Bronchial epithelial cell (primary cell): ENCODE data around the gene JCAD. TPM values are rescaled to one million over a fixed set of nuclear protein-coding genes. Genes with fewer than 3 reads are reported as not detected.

Experiments used
- DNase-seq: peaks from one replicate; pipeline ENCODE4 v3.0.0-alpha.2; 2010; ENCODE audit warnings: low read depth
- FAIRE-seq: peaks from 2 replicates; lab custom pipeline; 2011; peaks lifted over from hg19 to GRCh38; lab: Jason Lieb, UNC
- H3K27me3 ChIP-seq: 2 replicates; pipeline ENCODE4 v1.5.1; 2011; ENCODE audit warnings: low read length; ENCODE audit not compliant: control insufficient read depth, insufficient read depth
- H3K36me3 ChIP-seq: 2 replicates; pipeline ENCODE4 v1.5.1; 2011; ENCODE audit warnings: low read length; ENCODE audit not compliant: control insufficient read depth, insufficient read depth
- H3K4me3 ChIP-seq: 2 replicates; pipeline ENCODE4 v1.5.1; 2011; ENCODE audit warnings: mild to moderate bottlenecking, low read depth, low read length, control low read depth
- total RNA-seq: library from RNA; depleted of rRNA; stranded (reverse); fragments of >200 nt; gene quantifications from 2 replicates; pipeline ENCODE4 v1.2.1, GENCODE V29; 2014
- TF ChIP-seq, protein P1 (sequence below): IDR thresholded peaks from 2 replicates; pipeline ENCODE4 v1.5.1; 2011; ENCODE audit warnings: mild to moderate bottlenecking, moderate library complexity, low read length, control low read depth, inconsistent platforms; ENCODE audit not compliant: insufficient read depth, severe bottlenecking

JCAD gene
- total RNA-seq, 1 donor from 2014 or later: under 0.01 TPM

DNA sequence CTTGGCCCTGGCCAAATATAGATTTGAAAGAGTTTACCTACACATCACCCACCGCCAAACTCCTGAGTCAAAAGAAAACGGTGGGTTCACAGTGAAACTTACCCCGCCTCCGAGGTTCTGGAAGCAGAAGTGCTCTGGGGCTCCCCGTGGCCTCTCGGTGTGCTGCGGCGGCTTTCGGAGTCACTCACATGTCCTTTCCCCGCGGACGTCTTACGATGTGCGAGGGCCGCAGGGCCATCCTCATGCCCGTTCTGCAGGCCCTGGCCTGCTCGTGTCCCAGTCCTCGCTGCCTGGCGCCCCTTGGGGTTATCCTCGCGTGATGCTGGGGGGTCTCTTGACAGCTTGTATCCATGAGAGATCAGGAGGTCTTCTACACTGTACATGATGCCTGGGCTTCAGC lies 12.0 kb downstream of the JCAD start:
- TF ChIP-seq, protein P1, sequence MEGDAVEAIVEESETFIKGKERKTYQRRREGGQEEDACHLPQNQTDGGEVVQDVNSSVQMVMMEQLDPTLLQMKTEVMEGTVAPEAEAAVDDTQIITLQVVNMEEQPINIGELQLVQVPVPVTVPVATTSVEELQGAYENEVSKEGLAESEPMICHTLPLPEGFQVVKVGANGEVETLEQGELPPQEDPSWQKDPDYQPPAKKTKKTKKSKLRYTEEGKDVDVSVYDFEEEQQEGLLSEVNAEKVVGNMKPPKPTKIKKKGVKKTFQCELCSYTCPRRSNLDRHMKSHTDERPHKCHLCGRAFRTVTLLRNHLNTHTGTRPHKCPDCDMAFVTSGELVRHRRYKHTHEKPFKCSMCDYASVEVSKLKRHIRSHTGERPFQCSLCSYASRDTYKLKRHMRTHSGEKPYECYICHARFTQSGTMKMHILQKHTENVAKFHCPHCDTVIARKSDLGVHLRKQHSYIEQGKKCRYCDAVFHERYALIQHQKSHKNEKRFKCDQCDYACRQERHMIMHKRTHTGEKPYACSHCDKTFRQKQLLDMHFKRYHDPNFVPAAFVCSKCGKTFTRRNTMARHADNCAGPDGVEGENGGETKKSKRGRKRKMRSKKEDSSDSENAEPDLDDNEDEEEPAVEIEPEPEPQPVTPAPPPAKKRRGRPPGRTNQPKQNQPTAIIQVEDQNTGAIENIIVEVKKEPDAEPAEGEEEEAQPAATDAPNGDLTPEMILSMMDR: no peak
- no peak overlapping the region for H3K4me3 ChIP-seq
- no peak for FAIRE-seq
- no peak for DNase-seq
- no peaks in the 10 kb centered on the region for H3K36me3 ChIP-seq
- peaks cover 5% of the 10 kb centered on the region for H3K27me3 ChIP-seq

DNA sequence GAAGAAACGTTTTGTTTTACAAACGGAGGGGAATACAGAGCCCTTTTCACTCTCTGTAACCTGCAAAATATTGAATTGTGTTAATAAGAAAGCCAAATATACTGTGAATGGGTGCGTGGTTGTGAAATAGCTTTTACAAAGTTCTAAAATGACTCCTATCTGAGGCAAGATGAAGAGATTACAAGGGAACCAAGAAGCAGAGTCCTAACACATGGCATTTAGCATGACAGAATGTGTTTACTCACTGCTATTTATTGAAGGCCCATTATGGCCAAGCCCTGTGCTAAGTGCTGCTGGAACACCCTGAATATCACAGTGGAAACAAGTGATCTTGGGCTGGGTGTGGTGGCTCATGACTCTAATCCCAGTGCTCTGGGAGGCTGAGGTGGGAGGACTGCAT lies 12.9 kb downstream of the JCAD start:
- DNase-seq (no peak), FAIRE-seq (no peak)
- peaks cover 5% of the 10 kb centered on the region for H3K27me3 ChIP-seq
- TF ChIP-seq, protein P1: no peak
- no peaks in the 10 kb centered on the region for H3K36me3 ChIP-seq
- no peak overlapping the region for H3K4me3 ChIP-seq

DNA sequence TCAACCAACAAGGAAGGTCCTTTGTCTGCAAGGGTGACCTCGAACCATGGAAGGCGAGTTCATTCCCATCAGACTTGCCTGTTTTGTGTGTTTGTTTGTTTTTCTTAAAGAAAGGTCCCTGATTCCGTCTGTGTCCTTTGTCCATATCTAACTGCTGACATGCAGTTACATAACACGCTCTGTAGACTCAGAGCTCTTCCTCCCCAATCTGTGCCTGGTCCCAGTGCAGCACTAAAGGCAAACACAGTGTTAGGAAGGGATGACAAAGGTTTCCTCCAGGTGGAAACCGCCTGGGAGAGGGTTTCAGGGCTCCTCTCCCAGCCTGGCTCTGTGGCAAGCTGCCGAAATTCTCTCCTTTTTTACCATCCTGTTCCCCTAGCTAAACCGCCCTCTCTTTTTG lies 13.4 kb downstream of the JCAD start:
- H3K36me3 ChIP-seq: no peaks in the 10 kb centered on the region
- no peak overlapping the region for H3K4me3 ChIP-seq
- peaks cover 5% of the 10 kb centered on the region for H3K27me3 ChIP-seq
- no peak for FAIRE-seq
- DNase-seq: no peak
- TF ChIP-seq, protein P1: no peak

DNA sequence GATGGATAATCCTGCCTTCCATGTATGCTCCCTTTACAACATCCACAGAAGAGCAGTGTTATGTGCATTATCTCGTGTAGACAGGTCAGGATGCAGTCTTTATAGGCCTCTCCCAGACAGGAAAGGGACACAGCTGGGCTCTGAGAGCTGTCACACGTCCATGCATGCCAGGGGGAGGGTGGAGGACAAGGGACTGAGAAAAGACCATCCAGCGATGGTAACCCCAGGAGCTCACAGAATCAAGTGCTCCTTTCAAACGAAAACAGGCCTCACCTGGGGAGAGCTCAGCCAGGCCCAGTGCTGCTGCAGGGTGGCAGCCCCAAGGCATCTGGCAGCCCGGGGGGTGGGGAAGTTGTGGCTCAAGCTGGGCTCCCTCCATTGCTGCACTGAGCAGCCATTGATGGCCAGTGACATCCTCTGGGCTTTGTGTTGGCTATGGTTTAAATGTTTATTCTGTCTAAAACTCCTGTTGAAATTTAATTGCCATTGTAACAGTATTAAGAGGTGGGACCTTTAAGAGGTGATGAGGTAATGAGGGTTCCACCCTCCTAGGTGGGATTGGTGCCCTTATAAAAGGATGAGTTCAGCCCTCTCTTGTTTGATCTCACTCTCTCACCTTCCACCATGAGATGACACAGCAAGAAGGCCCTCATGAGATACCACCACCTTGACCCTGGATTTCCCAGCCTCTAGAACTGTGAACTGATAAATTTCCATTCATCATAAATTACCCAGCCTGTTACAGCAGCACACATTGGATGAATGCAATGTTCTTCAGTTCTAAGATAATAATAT lies 15.7 kb downstream of the JCAD start:
- peaks cover 1% of the 10 kb centered on the region for H3K27me3 ChIP-seq
- FAIRE-seq (no peak), DNase-seq (no peak)
- H3K36me3 ChIP-seq: no peaks in the 10 kb centered on the region
- H3K4me3 ChIP-seq: no peak overlapping the region
- TF ChIP-seq, protein P1: no peak

DNA sequence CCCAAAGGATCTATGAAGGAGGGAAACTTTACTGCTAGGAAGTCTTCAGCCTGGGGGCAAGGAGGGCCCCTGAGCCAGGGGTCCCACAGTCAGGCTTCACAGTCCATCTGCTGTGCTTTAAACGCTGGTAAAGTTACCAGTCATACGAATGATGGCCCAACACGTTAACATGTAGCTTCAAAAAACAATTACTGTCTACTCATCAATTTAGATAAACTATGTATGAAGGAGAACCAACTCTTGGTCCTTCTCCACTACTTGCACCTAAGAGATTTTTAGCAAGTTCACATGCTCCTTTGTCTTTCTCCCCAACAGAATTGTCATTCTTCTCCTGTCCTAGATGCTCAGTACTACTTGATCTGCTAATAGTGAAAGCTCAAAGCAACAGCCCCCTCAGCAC lies 16.6 kb downstream of the JCAD start:
- TF ChIP-seq, protein P1: no peak
- Histone ChIP-seq H3K36me3 (no peaks in the 10 kb centered on the region), H3K4me3 (no peak overlapping the region), H3K27me3 (peaks cover 1% of the 10 kb centered on the region)
- FAIRE-seq: no peak
- DNase-seq: no peak
